Hepatocyte (in vitro differentiated cells): ENCODE data around the gene LAMA3. TPM values are rescaled to one million over a fixed set of nuclear protein-coding genes. Genes with fewer than 3 reads are reported as not detected.

Experiments
- DNase-seq: peaks from one replicate; pipeline ENCODE4 v3.0.0-alpha.2; 2016; ENCODE audit warnings: low spot score
- H2AFZ ChIP-seq: fragments of 200-600 bp; sonication (generic); 2 replicates; pipeline ENCODE4 v1.6.0; 2016; ENCODE audit warnings: antibody characterized with exemption, mild to moderate bottlenecking
- H3K27ac ChIP-seq: fragments of 200-600 bp; sonication (generic); 2 replicates; pipeline ENCODE4 v1.5.1; 2016; ENCODE audit warnings: mild to moderate bottlenecking
- H3K27me3 ChIP-seq: fragments of 200-600 bp; sonication (generic); 2 replicates; pipeline ENCODE4 v1.6.1; 2016
- H3K36me3 ChIP-seq: fragments of 200-600 bp; sonication (generic); replicated peaks from 2 replicates; pipeline ENCODE4 v1.5.1; 2016; ENCODE audit warnings: low read depth; ENCODE audit not compliant: insufficient read depth
- H3K4me1 ChIP-seq: fragments of 200-600 bp; sonication (generic); 2 replicates; pipeline ENCODE4 v1.5.1; 2016; ENCODE audit warnings: mild to moderate bottlenecking, moderate library complexity; ENCODE audit not compliant: insufficient read depth
- H3K4me2 ChIP-seq: fragments of 200-600 bp; sonication (generic); 2 replicates; pipeline ENCODE4 v1.6.0; 2016
- H3K4me3 ChIP-seq: fragments of 200-600 bp; sonication (generic); 2 replicates; pipeline ENCODE4 v1.5.1; 2016; ENCODE audit warnings: mild to moderate bottlenecking
- H3K79me2 ChIP-seq: fragments of 200-600 bp; sonication (generic); 2 replicates; pipeline ENCODE4 v1.6.0; 2017; ENCODE audit warnings: mild to moderate bottlenecking
- H3K9me2 ChIP-seq: fragments of 200-600 bp; sonication (generic); replicated peaks from 2 replicates; pipeline ENCODE4 v1.6.0; 2017; ENCODE audit warnings: mild to moderate bottlenecking; ENCODE audit not compliant: insufficient read depth
- H3K9me3 ChIP-seq: fragments of 200-600 bp; sonication (generic); 2 replicates; pipeline ENCODE4 v1.5.1; 2016; ENCODE audit warnings: low read depth, mild to moderate bottlenecking
- H4K20me1 ChIP-seq: fragments of 200-600 bp; sonication (generic); 2 replicates; pipeline ENCODE4 v1.6.0; 2016; ENCODE audit warnings: mild to moderate bottlenecking; ENCODE audit not compliant: insufficient read depth, poor library complexity, severe bottlenecking
- CTCF ChIP-seq: fragments of 200-600 bp; sonication (generic); IDR thresholded peaks from 2 replicates; pipeline ENCODE4 v1.5.1; 2016; ENCODE audit warnings: antibody characterized with exemption, mild to moderate bottlenecking; ENCODE audit not compliant: poor library complexity
- EZH2 ChIP-seq: fragments of 200-600 bp; sonication (generic); IDR thresholded peaks from 2 replicates; pipeline ENCODE4 v1.6.1; 2016; ENCODE audit warnings: antibody characterized with exemption, mild to moderate bottlenecking, borderline replicate concordance
- EZH2phosphoT487 ChIP-seq: fragments of 200-600 bp; sonication (generic); IDR thresholded peaks from one replicate; pipeline ENCODE4 v1.6.1; 2018; ENCODE audit warnings: antibody characterized with exemption, mild to moderate bottlenecking, low read depth, moderate library complexity; ENCODE audit not compliant: unreplicated experiment, severe bottlenecking
- WGBS: methylation state at CpG from one replicate; pipeline ENCODE4 v1.1.6; 2016; ENCODE audit warnings: low lambda C conversion rate; ENCODE audit errors: missing lambda C conversion rate; 5-methylcytosine and 5-hydroxymethylcytosine counted together
- polyA plus RNA-seq: library from polyadenylated mRNA; unstranded; fragments of >200 nt; fragmentation: Nextera tagmentation; extraction: Ambion mirVana; gene quantifications from 2 replicates; pipeline ENCODE4 v1.2.1, GENCODE V29; 2016
- total RNA-seq: library from RNA; depleted of rRNA; stranded (reverse); fragments of >200 nt; gene quantifications from 2 replicates; pipeline ENCODE4 v1.2.3, GENCODE V29; 2014

Gene LAMA3
- total and polyA plus RNA-seq, 2 experiments from 2014 or later, result 29.9 to 52.1 TPM

GRCh38 chr18:23811176-23811575 lies 121.9 kb downstream of the LAMA3 start:
- Histone ChIP-seq H3K9me3 (no peaks in the 10 kb centered on the region), H2AFZ (no peak overlapping the region), H4K20me1 (no peaks in the 10 kb centered on the region), H3K27ac (no peak overlapping the region), H3K4me1 (no peaks in the 10 kb centered on the region), H3K79me2 (no peaks in the 10 kb centered on the region), H3K4me3 (no peak overlapping the region), H3K4me2 (no peak overlapping the region), H3K9me2 (no peaks in the 10 kb centered on the region), H3K27me3 (no peaks in the 10 kb centered on the region), H3K36me3 (no peaks in the 10 kb centered on the region)
- WGBS, result 90% methylated on average over 3 of the region's 3 CpGs
- TF ChIP-seq EZH2 (no peak), CTCF (no peak), EZH2phosphoT487 (no peak)
- DNase-seq, result no peak

GRCh38 chr18:23812546-23813440 lies 123.5 kb downstream of the LAMA3 start:
- Histone ChIP-seq H3K9me2 (no peaks in the 10 kb centered on the region), H3K4me3 (no peak overlapping the region), H4K20me1 (no peaks in the 10 kb centered on the region), H2AFZ (no peak overlapping the region), H3K27ac (no peak overlapping the region), H3K4me1 (no peaks in the 10 kb centered on the region), H3K79me2 (no peaks in the 10 kb centered on the region), H3K36me3 (no peaks in the 10 kb centered on the region), H3K27me3 (no peaks in the 10 kb centered on the region), H3K9me3 (no peaks in the 10 kb centered on the region), H3K4me2 (no peak overlapping the region)
- TF ChIP-seq EZH2phosphoT487, result no peak
- TF ChIP-seq CTCF, result peak; percentile 63
- no peak for DNase-seq
- 46% methylated on average over 4 of the region's 4 CpGs for WGBS

GRCh38 chr18:23814991-23815614 lies 125.8 kb downstream of the LAMA3 start:
- H3K27ac ChIP-seq, result no peak overlapping the region
- H2AFZ ChIP-seq, result no peak overlapping the region
- H3K27me3 ChIP-seq, result no peaks in the 10 kb centered on the region
- no peak for DNase-seq
- TF ChIP-seq EZH2, result no peak
- TF ChIP-seq EZH2phosphoT487, result no peak
- no peak for TF ChIP-seq CTCF
- H3K4me2 ChIP-seq, result no peak overlapping the region
- H3K79me2 ChIP-seq, result no peaks in the 10 kb centered on the region
- no peaks in the 10 kb centered on the region for H3K9me2 ChIP-seq
- no peaks in the 10 kb centered on the region for H4K20me1 ChIP-seq
- H3K9me3 ChIP-seq, result no peaks in the 10 kb centered on the region
- H3K4me3 ChIP-seq, result no peak overlapping the region
- WGBS, result 83% methylated on average over 7 of the region's 7 CpGs
- H3K4me1 ChIP-seq, result no peaks in the 10 kb centered on the region
- H3K36me3 ChIP-seq, result no peaks in the 10 kb centered on the region
